AG10803 (cell line): ENCODE results near the gene ZBTB17.

Source experiments
- DNase-seq: peaks from one replicate; pipeline ENCODE4 v3.0.0; 2010; ENCODE audit warnings: low read depth
- H3K4me3 ChIP-seq: 2 replicates; pipeline ENCODE4 v1.5.1; 2011; ENCODE audit warnings: mild to moderate bottlenecking, low read length, control low read depth
- TF ChIP-seq, protein P1 (sequence below): conservative IDR thresholded peaks from 2 replicates; pipeline ENCODE4 v1.5.1; 2011; ENCODE audit warnings: mild to moderate bottlenecking, low read length, control low read depth, inconsistent platforms

ZBTB17 gene

DNA sequence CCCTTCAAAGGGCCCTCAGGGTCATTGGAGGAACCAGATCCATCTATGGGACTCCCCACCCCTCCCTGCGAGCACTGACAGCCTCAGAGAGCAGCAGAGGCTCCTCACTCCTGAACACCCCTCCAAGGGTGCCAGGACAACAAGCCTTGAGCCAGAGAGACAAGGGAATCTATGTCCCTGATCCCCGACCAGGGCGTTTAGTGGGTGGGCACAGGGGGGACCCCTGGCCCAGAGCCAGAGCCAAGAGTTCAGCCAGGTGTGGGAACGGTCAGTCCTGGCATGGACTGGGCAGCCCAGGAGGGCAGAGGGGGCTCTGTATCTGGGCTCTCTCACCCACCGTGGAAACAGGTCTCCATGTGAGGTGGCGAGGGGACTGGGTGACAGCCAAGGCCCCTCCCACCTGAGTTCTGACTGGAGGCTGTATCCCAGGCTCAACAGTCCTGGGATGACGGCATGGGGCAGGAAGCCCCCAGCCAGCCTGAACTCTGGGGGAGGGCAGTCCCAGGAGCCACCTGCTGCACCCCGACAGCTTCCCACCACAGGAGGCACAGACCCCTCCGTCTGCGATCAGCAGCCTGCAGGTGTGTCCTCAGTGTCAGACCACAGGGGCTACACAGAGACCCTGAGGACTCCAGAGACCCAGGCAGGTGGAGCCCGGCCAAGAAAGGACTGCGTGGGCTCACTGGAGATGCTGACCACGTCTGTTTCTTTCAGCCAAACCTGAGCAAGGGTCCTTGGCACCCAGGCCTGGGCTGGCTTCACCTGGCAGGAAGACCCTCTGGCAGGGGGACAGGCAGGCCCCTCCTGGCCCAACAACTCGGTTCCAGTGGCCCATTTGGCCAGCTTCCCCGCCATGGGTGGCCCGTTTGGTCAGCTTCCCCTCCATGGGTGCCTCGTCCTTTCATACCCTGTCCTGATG, 16.9 kb upstream of the ZBTB17 start:
- no peak for DNase-seq
- TF ChIP-seq, protein P1, sequence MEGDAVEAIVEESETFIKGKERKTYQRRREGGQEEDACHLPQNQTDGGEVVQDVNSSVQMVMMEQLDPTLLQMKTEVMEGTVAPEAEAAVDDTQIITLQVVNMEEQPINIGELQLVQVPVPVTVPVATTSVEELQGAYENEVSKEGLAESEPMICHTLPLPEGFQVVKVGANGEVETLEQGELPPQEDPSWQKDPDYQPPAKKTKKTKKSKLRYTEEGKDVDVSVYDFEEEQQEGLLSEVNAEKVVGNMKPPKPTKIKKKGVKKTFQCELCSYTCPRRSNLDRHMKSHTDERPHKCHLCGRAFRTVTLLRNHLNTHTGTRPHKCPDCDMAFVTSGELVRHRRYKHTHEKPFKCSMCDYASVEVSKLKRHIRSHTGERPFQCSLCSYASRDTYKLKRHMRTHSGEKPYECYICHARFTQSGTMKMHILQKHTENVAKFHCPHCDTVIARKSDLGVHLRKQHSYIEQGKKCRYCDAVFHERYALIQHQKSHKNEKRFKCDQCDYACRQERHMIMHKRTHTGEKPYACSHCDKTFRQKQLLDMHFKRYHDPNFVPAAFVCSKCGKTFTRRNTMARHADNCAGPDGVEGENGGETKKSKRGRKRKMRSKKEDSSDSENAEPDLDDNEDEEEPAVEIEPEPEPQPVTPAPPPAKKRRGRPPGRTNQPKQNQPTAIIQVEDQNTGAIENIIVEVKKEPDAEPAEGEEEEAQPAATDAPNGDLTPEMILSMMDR: no peak
- no peak overlapping the region for H3K4me3 ChIP-seq

GRCh38 chr1:15992187-15992553, 16.3 kb upstream of the ZBTB17 start:
- no peak for DNase-seq
- TF ChIP-seq, protein P1: no peak

GRCh38 chr1:15991427-15992186, 15.7 kb upstream of the ZBTB17 start:
- TF ChIP-seq, protein P1: no peak
- DNase-seq: no peak
- no peak overlapping the region for H3K4me3 ChIP-seq

More at GRCh38 chr1:15992187-15992553, 16.3 kb upstream of the ZBTB17 start:
- H3K4me3 ChIP-seq: no peak overlapping the region

GRCh38 chr1:15989776-15990175, 13.9 kb upstream of the ZBTB17 start:
- TF ChIP-seq, protein P1: no peak

GRCh38 chr1:15988856-15989736, 13.2 kb upstream of the ZBTB17 start:
- H3K4me3 ChIP-seq: no peak overlapping the region
- no peak for DNase-seq
- TF ChIP-seq, protein P1: no peak

More at GRCh38 chr1:15989776-15990175, 13.9 kb upstream of the ZBTB17 start:
- DNase-seq: no peak
- no peak overlapping the region for H3K4me3 ChIP-seq

DNA sequence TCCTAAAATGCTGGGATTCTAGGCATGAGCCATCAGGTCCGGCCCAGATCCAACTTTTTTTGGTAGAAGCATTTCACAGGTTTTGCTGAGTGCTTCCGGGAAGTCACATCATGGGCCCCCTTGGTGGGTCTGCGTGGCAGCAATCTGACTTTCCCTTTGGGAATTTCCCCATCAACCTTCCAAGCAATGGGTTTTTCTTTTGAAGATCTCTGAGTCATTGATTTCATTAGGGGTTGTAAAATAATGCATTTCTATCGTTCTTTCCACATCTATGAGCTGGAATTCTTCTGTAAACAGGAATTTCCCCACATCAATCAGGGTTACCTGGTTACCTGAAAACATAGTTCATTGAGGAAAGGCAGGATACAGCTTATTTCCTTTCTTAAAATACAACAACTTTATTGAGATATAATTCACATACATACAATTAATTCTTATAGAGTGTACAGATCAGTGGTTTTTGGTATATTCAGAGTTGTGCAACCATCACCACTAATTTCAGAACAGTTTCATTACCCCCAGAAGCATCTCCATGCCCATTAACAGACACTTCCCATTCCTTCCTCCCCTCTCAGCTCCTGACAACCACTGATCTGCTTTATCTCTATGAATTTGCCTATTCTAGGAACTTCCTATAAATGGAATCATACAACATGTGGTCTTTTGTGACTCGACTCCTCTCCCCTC, 9.9 kb upstream of the ZBTB17 start:
- H3K4me3 ChIP-seq: no peak overlapping the region
- TF ChIP-seq, protein P1: no peak
- DNase-seq: peak; percentile 55
